SK-N-SH treated with all-trans-retinoic acid at 6 μM for 48 hours (cell line): ENCODE measurements around the gene SLC30A4.

ENCODE experiments used
- ATAC-seq: fragments of 200-7000 bp; cut with Tn5 transposase; 3 replicates; pipeline ENCODE4 v1.9.1; 2020; ENCODE audit warnings: mild to moderate bottlenecking, moderate library complexity
- ARNTL ChIP-seq: fragments of 450-650 bp; formaldehyde crosslinking; IDR thresholded peaks from 2 replicates; pipeline ENCODE4 v1.5.0; 2020; ENCODE audit warnings: low read depth, mild to moderate bottlenecking, moderate library complexity, borderline replicate concordance
- BACH2 ChIP-seq: fragments of 250-450 bp; sonication (Bioruptor Pico); IDR thresholded peaks from 2 replicates; pipeline ENCODE4 v1.9.0; 2021; ENCODE audit warnings: mild to moderate bottlenecking, borderline replicate concordance
- CSDC2 ChIP-seq: fragments of 250-450 bp; sonication (Bioruptor Pico); IDR thresholded peaks from 2 replicates; pipeline ENCODE4 v1.5.0; 2020; ENCODE audit warnings: mild to moderate bottlenecking, moderate library complexity
- ESRRG ChIP-seq: fragments of 250-450 bp; sonication (Bioruptor Pico); IDR thresholded peaks from 2 replicates; pipeline ENCODE4 v1.6.1; 2021; ENCODE audit warnings: mild to moderate bottlenecking
- GLIS3 ChIP-seq: fragments of 250-450 bp; sonication (Bioruptor Pico); IDR thresholded peaks from 2 replicates; pipeline ENCODE4 v1.5.0; 2020; ENCODE audit warnings: mild to moderate bottlenecking, moderate library complexity
- OSR1 ChIP-seq: fragments of 250-450 bp; sonication (Bioruptor Pico); IDR thresholded peaks from 2 replicates; pipeline ENCODE4 v1.8.0; 2022; ENCODE audit warnings: moderate library complexity, mild to moderate bottlenecking, inconsistent platforms
- POU6F1 ChIP-seq: fragments of 250-450 bp; sonication (Bioruptor Pico); IDR thresholded peaks from 2 replicates; pipeline ENCODE4 v1.8.0; 2021; ENCODE audit warnings: low read depth, mild to moderate bottlenecking, moderate library complexity, borderline replicate concordance
- PPARA ChIP-seq: fragments of 250-450 bp; sonication (Bioruptor Pico); IDR thresholded peaks from 2 replicates; pipeline ENCODE4 v1.5.0; 2020; ENCODE audit warnings: mild to moderate bottlenecking, borderline replicate concordance
- RARB ChIP-seq: fragments of 250-450 bp; sonication (Bioruptor Pico); IDR thresholded peaks from 2 replicates; pipeline ENCODE4 v1.8.0; 2021; ENCODE audit warnings: mild to moderate bottlenecking, moderate library complexity
- SNAI2 ChIP-seq: fragments of 250-450 bp; sonication (Bioruptor Pico); IDR thresholded peaks from 2 replicates; pipeline ENCODE4 v1.5.0; 2020; ENCODE audit warnings: mild to moderate bottlenecking, moderate library complexity
- TCF4 ChIP-seq: fragments of 250-450 bp; sonication (Bioruptor Pico); IDR thresholded peaks from 2 replicates; pipeline ENCODE4 v1.8.0; 2021; ENCODE audit warnings: mild to moderate bottlenecking, moderate library complexity, borderline replicate concordance
- TOX ChIP-seq: fragments of 250-450 bp; sonication (Bioruptor Pico); IDR thresholded peaks from 2 replicates; pipeline ENCODE4 v1.8.0; 2021; ENCODE audit warnings: mild to moderate bottlenecking, moderate library complexity, borderline replicate concordance
- TSHZ2 ChIP-seq: fragments of 250-450 bp; sonication (Bioruptor Pico); IDR thresholded peaks from 2 replicates; pipeline ENCODE4 v1.5.0; 2020; ENCODE audit warnings: mild to moderate bottlenecking, moderate library complexity
- ZFP3 ChIP-seq: fragments of 250-450 bp; sonication (Bioruptor Pico); IDR thresholded peaks from 2 replicates; pipeline ENCODE4 v1.5.0; 2020; ENCODE audit warnings: mild to moderate bottlenecking, moderate library complexity
- ZFP30 ChIP-seq: fragments of 450-650 bp; formaldehyde crosslinking; IDR thresholded peaks from 2 replicates; pipeline ENCODE4 v1.5.0; 2022; ENCODE audit warnings: mild to moderate bottlenecking, moderate library complexity
- ZNF565 ChIP-seq: fragments of 450-650 bp; formaldehyde crosslinking; conservative IDR thresholded peaks from 2 replicates; pipeline ENCODE4 v1.5.0; 2020; ENCODE audit warnings: low read depth, mild to moderate bottlenecking, moderate library complexity
- ZNF70 ChIP-seq: fragments of 450-650 bp; formaldehyde crosslinking; IDR thresholded peaks from 2 replicates; pipeline ENCODE4 v1.5.0; 2020; ENCODE audit warnings: mild to moderate bottlenecking, moderate library complexity
- TF ChIP-seq, protein P1 (sequence below): fragments of 250-450 bp; sonication (Bioruptor Pico); IDR thresholded peaks from 2 replicates; pipeline ENCODE4 v1.8.0; 2020; ENCODE audit warnings: mild to moderate bottlenecking, moderate library complexity, borderline replicate concordance
- TF ChIP-seq, protein P2 (sequence below): fragments of 250-450 bp; sonication (Bioruptor Pico); IDR thresholded peaks from 2 replicates; pipeline ENCODE4 v1.5.1; 2020; ENCODE audit warnings: low read depth, mild to moderate bottlenecking, moderate library complexity

SLC30A4 gene

GRCh38 chr15:45551676-45552075 is 29.1 kb upstream of the SLC30A4 start:
- ATAC-seq: no peak
- TF ChIP-seq TSHZ2: no peak
- no peak for TF ChIP-seq PPARA (CRISPR knock-in tag)
- TF ChIP-seq SNAI2 (CRISPR knock-in tag): no peak
- TF ChIP-seq, protein P1, sequence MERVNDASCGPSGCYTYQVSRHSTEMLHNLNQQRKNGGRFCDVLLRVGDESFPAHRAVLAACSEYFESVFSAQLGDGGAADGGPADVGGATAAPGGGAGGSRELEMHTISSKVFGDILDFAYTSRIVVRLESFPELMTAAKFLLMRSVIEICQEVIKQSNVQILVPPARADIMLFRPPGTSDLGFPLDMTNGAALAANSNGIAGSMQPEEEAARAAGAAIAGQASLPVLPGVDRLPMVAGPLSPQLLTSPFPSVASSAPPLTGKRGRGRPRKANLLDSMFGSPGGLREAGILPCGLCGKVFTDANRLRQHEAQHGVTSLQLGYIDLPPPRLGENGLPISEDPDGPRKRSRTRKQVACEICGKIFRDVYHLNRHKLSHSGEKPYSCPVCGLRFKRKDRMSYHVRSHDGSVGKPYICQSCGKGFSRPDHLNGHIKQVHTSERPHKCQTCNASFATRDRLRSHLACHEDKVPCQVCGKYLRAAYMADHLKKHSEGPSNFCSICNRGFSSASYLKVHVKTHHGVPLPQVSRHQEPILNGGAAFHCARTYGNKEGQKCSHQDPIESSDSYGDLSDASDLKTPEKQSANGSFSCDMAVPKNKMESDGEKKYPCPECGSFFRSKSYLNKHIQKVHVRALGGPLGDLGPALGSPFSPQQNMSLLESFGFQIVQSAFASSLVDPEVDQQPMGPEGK: no peak

GRCh38 chr15:45550436-45550835 is 27.9 kb upstream of the SLC30A4 start:
- ATAC-seq: peak; percentile 41; the same call in 1 of the 3 replicates
- TF ChIP-seq TOX (CRISPR knock-in tag) (no peak), ZFP3 (CRISPR knock-in tag) (no peak), TCF4 (no peak), TSHZ2 (no peak), OSR1 (CRISPR knock-in tag) (no peak), CSDC2 (no peak), ARNTL (CRISPR knock-in tag) (no peak), ZFP30 (no peak), GLIS3 (CRISPR knock-in tag) (no peak), BACH2 (CRISPR knock-in tag) (no peak), ZNF70 (CRISPR knock-in tag) (no peak), ZNF565 (CRISPR knock-in tag) (no peak), POU6F1 (no peak), RARB (CRISPR knock-in tag) (no peak), ESRRG (CRISPR knock-in tag) (no peak)
- TF ChIP-seq, protein P2, sequence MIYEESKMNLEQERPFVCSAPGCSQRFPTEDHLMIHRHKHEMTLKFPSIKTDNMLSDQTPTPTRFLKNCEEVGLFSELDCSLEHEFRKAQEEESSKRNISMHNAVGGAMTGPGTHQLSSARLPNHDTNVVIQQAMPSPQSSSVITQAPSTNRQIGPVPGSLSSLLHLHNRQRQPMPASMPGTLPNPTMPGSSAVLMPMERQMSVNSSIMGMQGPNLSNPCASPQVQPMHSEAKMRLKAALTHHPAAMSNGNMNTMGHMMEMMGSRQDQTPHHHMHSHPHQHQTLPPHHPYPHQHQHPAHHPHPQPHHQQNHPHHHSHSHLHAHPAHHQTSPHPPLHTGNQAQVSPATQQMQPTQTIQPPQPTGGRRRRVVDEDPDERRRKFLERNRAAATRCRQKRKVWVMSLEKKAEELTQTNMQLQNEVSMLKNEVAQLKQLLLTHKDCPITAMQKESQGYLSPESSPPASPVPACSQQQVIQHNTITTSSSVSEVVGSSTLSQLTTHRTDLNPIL (CRISPR knock-in tag): no peak
- TF ChIP-seq, protein P1: no peak
